Measurements from ENCODE around the gene VANGL1. TPM values are rescaled to one million over a fixed set of nuclear protein-coding genes. Genes with fewer than 3 reads are reported as not detected.

The VANGL1 gene
- total RNA-seq, 4 donors from 2014 or later = 17.7 to 33.6 (median 26.2) TPM

DNA sequence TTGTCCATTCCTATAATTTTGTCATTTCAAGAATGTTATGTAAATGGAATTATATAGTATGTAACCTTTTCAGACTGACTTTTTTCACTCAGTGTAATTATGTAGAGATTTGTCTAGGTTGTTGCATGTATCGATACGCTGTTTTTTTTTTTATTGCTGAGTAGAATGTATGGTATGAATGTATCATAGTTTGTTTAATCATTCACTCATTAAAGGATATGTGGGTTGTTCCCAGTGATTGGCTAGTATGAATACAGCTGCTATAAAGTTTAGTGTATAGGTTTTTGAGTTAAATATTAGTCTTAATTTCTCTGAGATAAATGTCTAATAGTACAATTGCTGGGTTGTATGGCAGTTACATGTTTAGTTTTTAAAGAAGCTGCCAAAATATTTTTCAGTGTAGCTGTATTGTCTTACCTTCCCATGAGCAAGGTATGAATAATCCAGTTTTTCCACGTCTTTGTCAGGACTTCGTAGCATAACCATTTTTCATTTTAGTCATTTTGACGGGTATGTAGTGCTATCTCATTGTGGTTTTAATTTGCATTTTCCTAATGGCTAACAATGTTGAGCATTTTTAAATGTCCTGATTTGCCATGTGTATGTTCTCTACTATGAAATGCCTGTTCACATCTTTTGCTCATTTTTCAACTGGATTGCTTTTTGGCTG, 104.4 kb downstream of the VANGL1 start:
- no peaks in the 10 kb centered on the region for H3K36me3 ChIP-seq
- H3K4me1 ChIP-seq = peaks cover 9% of the 10 kb centered on the region
- TF ChIP-seq EP300 (IDR thresholded peaks at IDR 0.05) (no peak), POLR2AphosphoS5 (IDR thresholded peaks at IDR 0.05) (no peak), POLR2A (IDR thresholded peaks at IDR 0.05) (no peak), CTCF (IDR thresholded peaks at IDR 0.05) (no peak)
- 61% methylated on average over 5 of the region's 5 CpGs for WGBS
- no peaks in the 10 kb centered on the region for H3K27me3 ChIP-seq
- H3K27ac ChIP-seq = no peak overlapping the region
- DNase-seq (ENCODE audit: low spot score in 2 of 2) = no peak
- H3K4me3 ChIP-seq = no peak overlapping the region
- H3K9me3 ChIP-seq = no peaks in the 10 kb centered on the region

Other genes starting within 250 kb of the VANGL1 start
- 1 to 10 TPM; 1.5 to 3.6 (median 2.5) TPM for gene CASQ2, start 126.7 kb downstream of the VANGL1 start, total RNA-seq
- 1 to 10 TPM; 1.1 to 1.8 (median 1.6) TPM for gene NHLH2, start 199.2 kb downstream of the VANGL1 start, total RNA-seq

Data from suprapubic skin (tissue), 4 donors.